EL (cell line): ENCODE data around the gene MED15.

Experiments
- DNase-seq: peaks from one replicate; pipeline ENCODE4 v3.0.0-alpha.2; 2016

MED15 gene

GRCh38 chr22:20510811-20511577, 3.6 kb downstream of the MED15 start:
- DNase-seq: no peak

GRCh38 chr22:20511578-20512229, 4.3 kb downstream of the MED15 start:
- no peak for DNase-seq

DNA sequence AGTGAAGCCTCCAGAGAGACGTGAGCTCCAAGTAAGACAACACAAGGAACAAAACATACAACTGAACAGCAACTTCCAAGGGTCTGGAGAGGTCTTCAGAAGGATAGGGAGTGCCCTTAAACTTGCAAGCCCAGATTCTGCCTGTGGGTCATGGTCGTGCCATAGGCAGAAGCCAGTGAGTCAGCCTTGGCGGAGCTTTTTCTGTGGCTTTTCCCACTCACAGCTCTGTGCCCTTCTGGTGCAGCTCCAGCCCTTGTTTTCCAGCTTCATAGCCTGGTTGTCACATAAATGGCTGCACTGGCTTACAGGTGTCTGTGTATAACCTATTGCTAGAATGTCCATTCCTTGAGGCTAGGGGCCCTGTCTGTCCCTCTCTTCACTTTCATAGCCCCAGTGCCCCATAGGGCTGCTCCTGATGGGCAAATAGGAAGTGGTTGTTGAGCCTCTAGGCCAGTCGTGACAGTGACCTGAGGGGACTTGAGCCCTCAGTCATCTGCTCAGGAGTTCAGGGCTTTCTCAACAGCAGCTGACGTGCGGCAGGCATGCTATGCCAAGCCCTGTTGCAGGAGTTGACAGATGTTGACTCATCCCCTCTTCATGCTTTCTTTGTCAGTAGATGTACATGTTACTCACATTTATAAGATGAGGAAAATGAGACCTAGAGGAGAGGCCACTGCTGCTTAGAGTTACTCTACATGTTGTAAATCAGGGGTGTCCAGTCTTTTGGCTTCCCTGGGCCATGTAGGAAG, 7.4 kb downstream of the MED15 start:
- DNase-seq: peak; percentile 92

GRCh38 chr22:20516399-20516798, 9.0 kb downstream of the MED15 start:
- DNase-seq: no peak

DNA sequence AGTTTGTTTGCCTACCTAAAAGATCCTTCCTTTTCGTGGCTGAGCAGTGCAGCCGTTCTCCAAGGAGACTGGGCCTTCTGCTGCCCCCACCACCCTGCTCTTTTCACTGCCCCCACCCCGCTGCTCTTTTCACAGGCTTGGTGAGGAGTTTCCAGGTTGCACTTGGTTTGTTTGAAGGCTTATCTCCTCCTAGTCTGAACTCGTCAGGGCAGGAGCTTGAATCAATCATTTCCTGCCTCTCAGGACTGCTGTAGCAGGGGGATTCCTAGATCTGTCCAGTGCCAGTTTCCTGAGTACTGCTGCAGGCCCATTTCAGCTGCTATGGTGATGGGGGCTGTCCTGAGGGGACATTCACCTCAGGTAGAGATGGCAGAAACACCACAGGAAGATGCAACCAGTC, 10.0 kb downstream of the MED15 start:
- DNase-seq: no peak

- no peak for DNase-seq
Observed at GRCh38 chr22:20517841-20518592, 10.6 kb downstream of the MED15 start.

DNA sequence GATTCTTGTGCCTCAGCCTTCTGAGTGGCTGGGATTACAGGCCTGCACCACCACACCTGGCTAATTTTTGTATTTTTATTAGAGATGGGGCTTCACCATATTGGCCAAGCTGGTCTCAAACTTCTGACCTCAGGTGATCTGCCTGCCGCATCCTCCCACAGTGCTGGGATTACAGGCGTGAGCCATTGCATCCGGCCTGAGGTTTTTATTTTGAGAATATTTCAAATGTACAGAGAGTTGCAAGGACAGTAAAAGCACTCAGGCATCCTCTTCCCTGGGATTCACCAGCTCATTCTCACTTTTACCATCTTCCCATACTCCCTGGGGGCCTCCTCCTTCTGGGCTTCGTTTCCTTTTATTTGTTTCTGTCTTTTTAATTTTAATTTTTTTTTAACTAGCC, 12.1 kb downstream of the MED15 start:
- no peak for DNase-seq

DNA sequence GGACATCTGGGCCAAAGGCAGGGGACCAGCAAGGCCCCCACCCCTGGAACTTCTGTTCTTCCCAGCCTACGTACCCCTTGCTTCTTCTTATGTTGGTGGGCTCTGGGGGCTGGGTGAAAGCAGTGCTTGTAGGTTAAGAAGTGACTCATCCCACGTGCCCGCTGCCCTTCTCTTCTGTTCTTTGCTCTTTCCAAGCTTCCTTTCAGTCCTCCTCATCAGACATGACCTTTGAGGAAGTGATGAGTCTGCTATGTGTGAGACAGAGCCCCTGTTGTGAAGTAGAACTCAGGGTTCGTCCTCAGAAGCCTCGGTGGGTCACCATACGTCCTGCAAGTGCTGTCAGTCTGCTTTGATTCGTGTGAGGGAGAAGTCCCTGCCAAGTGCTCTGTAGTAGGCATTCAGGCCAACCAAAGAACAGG, 12.7 kb downstream of the MED15 start:
- peak; percentile 82 for DNase-seq

DNA sequence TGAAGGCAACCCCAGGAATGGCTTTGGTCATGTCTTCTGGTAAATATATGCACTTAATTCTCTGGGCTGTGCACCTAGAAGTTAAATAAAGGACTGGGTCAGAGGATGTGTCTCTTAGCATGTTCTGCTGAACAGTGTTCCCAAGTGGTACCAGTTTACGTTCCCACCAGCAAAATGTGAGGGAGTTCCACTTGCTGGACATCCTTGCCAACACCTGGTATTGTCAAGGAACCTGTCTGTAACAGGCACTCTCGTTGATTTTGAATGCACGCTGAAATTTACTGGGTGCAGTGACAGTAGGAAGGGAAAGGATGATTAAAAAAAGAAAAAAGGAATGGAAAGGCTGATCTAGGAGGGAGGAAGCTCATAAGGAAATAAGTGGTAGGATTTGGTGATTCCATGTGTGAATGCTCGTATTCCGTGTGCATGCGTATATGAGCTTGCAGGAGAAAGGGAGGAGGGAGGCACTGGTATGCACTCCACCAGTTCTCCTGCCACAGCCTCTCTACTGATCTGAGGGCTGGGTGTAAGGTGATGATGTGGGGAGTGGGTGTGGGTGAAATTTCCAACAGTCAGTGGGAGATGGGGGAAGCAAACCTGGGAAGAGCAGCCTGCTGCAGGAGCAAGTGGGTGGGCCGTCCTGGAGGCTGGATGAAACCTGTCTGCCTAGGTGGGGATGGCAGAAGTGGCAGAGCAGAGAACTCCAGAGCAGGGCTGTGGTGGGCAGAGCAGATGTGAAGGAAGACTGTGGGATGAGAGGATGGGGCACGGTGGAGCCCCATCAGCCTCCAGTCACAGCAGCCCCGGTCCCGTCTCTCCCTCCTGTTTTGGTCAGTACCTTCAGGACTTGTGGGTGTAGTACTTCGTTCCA, 15.0 kb downstream of the MED15 start:
- no peak for DNase-seq

DNA sequence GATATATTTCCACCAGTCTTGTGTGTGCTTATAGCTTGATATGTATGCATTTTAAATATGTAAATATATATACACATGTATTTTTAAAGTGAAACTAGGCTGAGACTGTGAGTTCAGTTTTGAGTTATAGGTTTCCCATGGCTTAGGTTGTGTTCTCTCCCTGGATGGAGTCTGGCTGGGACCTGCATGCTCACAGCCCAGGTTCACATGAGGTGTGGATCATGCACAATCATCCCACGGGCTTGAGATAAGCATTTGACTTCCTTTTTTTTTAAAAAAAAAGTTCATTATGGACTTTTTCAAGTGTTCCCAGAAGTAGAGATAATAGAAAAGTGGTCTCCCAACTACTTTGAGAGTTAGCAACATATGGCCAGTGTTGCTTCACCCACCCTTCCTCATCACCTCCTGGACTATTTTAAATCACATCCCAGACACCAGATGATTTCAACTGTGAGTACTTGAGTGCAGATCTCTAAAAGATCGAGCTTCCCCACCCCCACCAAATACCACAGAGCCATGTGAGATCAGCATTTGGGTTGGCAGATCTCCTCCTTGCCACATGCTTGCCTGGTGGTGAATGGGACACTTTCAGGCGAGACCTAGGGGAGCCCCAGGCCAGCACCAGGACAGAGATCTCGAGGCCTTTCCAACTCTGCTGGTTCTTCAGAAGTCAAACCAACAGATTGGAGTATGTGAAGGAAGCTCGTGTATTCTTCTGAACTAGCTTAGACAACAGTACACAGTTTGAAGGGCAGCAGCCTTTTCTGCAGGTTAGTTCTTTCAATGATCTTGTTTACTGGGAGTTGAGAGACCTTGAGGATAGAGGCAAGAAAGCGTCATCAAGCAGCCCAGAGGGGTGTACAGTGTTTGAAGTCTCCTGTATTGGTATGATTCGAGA, 15.9 kb downstream of the MED15 start:
- peak; percentile 81 for DNase-seq

DNA sequence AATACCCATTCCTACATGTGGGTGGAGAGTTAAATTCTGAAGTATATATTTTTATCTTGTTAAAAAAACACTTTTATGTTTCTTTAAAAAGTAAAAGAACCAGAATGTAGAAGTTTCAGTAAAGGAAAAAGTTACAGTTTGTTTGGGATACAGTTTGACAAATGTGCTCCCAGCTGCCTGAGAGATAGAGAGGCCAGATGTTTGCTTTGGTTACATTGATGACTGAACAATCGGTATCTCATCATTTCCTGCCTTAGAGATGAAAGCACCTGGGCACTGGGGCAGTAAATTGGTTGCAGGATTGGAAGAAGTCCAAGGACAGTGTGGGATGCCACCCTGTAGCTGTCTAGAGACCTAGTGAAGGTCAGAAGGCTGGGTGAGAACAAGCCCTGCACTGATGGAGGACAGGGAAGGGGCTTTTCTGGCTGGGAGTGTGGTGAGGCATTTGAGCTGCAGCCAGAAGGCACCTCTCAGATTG, 16.6 kb downstream of the MED15 start:
- no peak for DNase-seq

DNA sequence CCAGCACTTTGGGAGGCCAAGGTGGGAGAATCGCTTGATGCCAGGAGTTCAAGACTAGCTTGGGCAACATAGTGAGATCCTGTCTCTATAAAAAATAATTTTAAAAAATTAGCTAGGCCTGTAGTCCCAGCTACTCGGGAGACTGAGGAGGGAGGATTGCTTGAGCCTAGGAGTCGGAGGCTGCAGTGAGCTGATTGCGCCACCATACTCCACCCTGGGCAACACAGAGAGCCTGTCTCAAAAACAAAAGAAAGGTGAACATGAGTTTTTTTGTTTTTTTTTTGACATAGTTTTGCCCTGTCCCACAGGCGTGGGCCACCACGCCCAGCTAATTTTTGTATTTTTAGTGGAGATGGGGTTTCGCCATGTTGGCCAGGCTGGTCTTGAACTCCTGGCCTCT, 17.6 kb downstream of the MED15 start:
- no peak for DNase-seq

DNA sequence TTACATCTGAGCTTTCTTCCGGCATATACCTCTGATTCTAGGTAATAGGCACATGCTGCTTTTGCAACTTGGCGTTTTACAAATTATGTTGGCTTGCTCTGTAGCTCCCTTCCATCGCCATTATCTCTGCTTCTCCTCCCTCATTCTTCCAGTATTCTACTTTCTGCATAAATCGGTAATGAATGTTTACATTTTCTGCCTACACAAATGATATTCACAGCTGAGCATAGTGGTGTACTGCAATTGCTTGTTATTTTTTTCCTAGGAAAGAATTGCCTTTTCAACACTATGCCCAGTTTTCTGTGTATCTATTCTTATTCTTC, 18.9 kb downstream of the MED15 start:
- no peak for DNase-seq

GRCh38 chr22:20526628-20527355, 19.4 kb downstream of the MED15 start:
- peak; percentile 94 for DNase-seq

- DNase-seq: no peak
Observed at GRCh38 chr22:20528405-20528978, 21.1 kb downstream of the MED15 start.

DNA sequence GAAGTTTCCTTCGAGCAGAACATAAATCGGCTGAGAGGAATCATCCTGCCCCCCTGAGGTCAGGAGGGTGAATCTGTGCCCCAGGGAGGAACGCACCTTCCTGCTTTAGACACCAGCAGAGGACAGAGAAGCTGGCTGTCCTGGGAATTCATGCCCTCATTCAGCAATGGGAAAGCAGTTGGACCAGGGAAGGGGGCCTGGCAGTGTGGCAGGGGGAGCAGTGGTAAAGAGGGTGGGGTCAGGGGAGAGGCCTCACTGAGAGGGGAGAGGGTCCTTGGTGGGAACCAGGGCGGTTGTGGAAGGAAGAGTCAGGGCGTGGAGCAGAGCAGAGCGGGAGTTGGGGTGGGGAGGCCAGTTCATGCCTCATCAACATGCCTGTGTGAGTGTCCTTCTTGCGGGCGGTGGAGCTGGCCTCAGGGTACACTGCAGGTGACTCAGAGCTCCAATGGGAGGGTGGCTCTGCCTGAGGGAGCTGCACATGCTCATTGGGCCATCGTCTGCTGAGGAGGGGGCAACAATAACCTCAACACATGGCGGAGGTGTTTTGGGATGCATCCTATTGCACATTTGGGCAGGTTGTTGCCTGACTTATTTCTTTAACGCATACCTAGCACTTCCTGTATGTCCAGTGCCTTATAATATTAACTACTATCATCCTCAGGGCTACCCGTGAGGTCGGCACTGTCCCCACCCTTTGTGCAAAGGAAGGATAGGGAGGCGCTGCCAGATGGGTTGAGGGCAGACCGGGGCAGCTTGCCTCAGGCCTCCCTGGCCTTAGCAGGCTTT, 23.2 kb downstream of the MED15 start:
- peak; percentile 94 for DNase-seq

DNA sequence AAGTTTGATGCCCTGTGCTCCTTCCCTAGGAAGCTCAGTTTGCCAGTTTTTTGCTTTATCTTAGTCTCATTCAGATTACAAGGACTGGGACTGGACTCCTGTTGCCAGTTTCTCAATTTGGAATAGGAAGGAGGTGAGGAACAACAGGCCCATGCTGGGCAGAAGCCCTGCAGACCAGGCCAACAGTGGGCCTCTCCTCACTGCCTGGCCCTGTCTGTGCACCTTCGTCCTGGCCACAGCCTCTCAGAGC, 23.7 kb downstream of the MED15 start:
- DNase-seq: no peak

DNA sequence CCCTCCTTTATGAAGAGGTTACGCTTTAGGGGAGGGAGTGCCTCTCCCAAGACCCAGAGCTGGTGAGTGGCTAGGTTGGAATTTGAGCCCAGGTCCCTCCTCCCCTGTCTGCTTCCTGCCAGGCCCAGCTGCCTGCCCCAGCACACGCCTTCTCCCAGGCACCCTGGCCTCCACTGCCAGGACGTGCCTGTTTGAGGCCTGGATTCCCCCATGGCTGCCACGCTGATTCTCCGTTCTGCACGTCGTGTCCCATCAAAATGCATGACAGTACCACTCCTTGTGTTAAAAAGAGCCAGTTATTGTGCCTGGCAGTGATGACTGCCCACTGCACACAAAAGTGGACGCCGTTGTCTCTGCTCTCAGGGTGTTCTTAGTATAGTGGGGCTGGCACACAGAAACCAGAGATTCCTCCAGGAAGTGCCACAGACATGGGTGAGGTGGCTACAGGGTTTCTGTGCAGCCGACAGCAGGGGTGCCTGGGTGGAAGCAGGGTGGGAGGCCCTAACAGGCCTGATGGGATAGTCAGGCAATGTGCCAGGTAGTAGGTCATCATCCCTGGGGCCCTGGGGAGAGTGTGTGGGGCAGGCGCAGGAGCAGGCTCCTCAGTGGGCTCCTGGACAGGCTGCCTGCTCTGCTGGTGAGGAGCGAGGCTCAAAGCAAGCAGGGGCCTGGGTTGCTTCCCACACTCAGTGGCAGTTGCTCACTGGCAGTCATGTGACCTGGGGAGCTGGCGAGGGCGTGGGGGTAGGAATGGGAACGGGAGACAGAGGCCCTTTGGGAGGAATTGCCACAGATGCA, 24.2 kb downstream of the MED15 start:
- DNase-seq: peak; percentile 98
